OCI-M1 (cell line): ENCODE measurements around the gene MAGI1.

Experiments
- DNase-seq: peaks from one replicate; lab custom pipeline; 2025; lab: John Stamatoyannopoulos, UW

MAGI1 gene

DNA sequence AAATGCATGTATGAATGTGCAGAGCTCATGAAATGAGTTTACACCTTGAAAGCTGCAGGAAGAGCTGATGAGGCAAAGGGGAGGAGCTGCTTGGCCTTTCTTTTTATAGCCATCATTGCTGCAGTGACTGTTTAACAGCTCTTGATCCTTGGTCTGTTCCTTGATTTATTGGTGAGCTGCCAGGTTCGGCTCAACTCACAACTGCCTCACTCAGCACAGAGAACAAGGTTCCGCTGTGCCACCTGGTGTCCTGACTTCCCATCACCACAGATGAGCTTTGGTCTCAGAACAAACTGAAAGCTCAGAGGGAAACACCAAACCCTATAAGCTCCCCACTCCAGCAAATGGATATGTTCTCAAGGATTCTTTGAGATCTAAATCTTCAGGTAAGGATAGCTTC, 626.1 kb downstream of the MAGI1 start:
- DNase-seq, result no peak

DNA sequence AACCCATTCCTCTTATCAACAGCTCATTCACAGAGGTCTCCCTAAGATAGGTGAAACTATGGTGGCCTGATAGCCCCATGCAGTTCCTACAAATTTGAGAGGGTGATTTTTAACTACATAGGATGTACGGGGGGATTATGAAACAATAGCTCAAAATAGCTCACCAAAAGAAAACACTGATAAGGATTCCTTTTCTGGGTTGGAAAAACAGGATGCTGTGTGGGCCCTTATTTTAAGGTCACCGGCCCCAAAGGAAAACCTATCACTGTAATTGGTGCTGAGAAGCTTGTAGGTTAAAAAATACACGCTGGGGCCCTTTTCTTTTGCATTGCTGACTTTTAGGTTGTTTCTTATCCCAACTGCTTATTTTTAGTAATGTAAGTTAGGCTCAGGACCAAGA, 627.4 kb downstream of the MAGI1 start:
- no peak for DNase-seq

DNA sequence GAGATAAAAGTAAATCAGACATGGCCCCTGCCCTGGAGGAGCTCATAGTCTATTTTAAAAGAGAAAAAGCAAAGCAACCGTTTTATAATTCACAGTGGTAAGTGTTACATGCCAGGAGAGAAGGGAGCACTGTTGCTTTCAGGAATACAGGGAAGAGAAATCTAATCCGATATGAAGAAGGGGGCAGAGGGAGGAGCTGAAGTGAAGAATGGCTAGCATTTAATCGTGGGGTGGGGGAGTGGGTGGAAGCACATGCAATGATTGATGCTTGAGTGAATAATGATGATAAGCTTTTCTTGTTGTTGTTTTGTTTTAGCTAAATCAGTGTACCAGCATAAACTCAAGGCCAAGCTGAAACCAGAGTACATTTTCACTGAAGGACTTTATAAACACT, 629.5 kb downstream of the MAGI1 start:
- DNase-seq, result no peak

DNA sequence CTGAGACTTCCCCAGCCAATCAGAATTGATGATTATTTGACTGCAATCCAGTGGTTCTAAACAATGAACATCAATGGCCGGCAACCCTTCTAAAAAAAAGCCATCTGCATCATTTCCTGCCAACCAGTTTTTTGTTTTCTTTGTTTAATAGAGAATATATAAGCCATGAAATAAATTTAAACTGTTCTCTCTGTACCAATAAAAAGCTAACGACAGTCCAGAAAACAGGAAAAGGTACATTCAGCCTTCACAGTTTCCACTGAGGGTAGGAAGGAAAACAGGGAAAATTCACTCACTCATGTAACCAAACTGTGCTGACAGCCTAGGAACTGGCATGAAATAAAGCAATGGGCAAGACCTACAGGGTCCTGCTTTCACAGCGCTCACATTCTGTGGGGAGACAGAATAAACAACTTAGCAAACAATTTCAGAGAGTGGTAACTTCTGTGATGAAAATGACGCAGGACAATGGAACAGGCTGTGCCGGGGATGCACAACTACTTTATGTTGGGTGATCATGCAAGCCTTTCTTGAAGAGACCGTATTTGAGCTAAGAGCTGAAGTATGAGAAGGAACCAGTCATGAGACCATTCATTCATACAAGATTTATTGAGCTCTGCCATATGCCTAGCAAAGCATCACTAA, 630.1 kb downstream of the MAGI1 start:
- no peak for DNase-seq

GRCh38 chr3:65406470-65406869, 632.2 kb downstream of the MAGI1 start:
- DNase-seq, result peak; percentile 19

- DNase-seq, result no peak
Measured at GRCh38 chr3:65402597-65402996, 636.1 kb downstream of the MAGI1 start.

- no peak for DNase-seq
Measured at GRCh38 chr3:65401359-65402305, 637.1 kb downstream of the MAGI1 start.

DNA sequence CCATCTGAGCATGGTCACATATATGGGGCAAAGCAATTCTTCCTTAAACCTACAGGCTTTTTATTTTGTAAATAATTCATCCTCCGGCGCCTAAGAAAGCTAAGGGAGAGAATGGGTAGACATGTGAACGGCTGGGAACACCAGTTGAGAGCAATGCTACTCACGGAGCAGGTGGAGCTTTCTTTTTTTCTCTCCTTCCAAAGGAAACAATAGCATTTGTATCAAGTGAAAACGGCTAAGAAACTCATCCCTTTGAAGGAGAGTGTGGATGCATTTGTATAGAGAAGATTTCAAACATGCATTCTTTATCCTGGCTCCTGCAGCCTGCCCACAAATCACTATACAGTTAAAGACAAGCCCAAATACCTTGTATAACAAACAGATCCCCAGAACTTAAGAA, 637.8 kb downstream of the MAGI1 start:
- no peak for DNase-seq

DNA sequence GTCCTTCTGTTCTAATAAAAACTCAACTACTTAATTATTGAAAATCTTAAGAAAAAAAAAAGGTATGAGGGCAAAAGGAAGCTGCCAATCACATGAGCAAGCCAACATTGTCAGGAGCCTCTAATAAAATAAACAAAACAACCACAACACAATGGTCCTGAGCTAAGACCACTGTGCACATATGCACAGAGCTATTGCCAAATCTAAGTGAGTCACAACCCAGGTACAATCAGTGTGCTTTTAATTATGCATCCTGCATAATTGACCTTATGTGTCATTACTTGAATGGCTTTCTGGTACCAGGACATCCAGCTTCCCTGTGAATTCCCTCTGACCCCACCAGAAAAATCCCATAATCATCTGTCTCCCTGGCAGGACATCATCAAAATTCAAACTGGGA, 639.8 kb downstream of the MAGI1 start:
- no peak for DNase-seq

- DNase-seq, result no peak
Measured at GRCh38 chr3:65396078-65396477, 642.6 kb downstream of the MAGI1 start.

DNA sequence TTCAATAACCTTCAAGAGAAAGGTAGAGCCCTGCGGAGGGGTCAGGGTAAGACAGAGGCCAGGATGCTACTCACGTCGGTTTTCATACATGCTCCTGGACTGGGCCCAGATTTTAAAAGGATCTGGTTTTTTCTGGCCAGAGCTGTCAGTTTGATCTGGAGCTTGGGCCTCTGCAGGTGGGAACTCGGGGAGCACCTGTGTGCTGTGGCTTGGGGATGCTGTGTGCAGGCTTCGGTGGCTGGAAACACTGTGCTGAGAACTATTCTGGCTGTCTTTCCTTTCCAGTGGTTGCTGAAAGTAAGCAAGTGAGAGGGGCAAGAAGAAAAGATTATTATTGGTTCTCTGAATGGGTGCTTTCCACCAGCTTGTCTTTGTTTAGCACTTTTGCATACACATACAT, 647.6 kb downstream of the MAGI1 start:
- no peak for DNase-seq

DNA sequence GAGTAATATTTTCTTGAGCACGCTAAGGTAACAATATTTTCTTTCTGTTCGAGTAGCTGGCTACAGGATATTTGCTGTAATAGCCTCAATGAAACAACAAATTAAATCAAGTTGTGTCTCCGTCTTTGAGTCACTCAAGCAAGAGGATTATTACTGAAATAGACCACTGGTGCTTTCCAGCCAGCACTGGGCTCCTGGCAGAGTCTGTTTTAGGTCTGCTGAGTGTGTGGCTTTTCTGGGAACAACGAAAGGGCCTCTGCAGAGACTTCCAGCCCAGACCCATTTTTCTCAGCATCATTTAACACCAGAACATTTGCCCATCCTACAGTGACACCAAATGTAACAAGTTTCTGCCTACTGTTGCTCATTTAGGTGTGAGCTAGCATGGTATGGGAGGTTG, 652.9 kb downstream of the MAGI1 start:
- no peak for DNase-seq

DNA sequence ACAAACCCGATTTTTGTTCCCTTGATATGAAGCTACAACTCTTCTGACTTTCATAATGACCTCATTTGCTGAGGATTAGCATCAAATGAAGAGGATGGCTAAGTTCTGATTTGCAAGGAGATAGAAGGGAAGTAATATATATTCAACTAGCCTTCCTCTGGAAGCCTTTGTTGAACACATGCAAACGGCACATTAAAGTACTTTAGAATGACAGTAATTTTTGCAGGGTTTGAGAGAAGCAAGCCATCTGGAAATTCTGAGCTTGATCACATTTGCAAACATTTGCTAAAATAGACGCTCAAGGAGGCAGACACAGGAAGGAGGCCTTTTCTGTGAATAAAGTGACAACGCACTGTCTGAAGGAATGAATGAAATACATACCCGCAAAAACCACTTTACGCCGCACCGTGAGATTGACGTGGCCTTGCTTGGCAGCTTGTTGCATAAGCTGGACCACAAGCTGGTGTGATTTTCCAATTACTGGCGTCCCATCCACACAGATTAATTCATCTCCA, 657.2 kb downstream of the MAGI1 start:
- no peak for DNase-seq

DNA sequence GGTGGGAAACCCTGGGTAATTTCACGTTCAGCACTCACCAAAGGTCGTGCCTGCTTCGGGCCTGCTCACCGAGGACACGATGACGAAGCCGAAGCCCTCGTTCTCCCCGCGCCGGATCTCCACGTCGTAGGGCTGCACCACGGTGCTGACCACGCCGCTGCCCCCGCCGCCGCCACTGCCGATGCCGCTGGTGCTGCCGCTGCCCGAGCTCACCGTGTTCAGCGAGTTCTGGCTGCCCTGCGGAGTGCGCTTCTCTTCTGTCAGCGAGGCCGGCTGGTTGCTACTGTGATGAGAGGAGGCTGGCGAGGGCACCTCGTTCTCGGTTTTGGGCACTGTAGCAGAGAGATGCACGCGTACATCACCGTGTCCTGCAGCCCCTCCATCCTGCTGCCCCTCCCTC, 659.5 kb downstream of the MAGI1 start:
- no peak for DNase-seq

- no peak for DNase-seq
Measured at GRCh38 chr3:65377637-65378036, 661.1 kb downstream of the MAGI1 start.

GRCh38 chr3:65376426-65376825, 662.3 kb downstream of the MAGI1 start:
- no peak for DNase-seq

- no peak for DNase-seq
Measured at GRCh38 chr3:65371053-65371452, 667.7 kb downstream of the MAGI1 start.

DNA sequence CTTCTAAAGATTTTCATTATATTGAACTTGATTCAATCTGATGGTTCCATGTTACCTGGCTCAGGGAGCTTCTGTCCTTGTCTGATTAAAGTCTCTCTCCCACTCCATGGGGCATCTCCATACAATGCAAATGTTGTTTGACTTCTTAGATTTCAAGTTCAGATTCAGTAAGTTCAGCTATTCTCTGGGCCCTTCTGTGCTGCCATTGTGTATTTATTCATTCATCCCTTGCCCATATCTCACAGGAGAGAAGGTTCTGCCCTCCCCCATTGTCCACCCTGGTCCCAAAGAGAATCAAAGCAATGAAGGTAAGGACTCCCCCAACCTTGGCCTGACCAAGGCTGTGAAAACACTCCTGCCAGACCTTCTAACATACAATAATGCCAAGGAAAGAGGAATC, 669.9 kb downstream of the MAGI1 start:
- no peak for DNase-seq

DNA sequence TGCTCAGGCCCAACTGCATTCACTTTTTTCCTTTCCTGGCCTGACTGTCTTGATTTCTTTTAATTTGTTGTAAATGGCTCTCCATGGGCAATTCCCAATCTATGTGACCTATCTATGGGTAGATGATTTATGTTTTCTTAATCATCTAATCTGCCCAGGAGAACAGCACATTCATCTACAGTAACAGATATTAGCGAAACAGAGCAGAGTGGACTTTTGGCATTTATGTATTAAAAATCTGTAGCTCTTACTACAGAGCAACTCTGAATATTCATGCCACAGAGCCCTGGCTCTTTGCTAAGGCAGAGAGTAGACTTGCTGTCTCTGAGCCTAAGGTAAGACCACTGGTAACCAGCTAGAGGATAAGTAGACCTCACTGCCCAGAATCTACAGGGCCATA, 676.0 kb downstream of the MAGI1 start:
- DNase-seq, result no peak

DNA sequence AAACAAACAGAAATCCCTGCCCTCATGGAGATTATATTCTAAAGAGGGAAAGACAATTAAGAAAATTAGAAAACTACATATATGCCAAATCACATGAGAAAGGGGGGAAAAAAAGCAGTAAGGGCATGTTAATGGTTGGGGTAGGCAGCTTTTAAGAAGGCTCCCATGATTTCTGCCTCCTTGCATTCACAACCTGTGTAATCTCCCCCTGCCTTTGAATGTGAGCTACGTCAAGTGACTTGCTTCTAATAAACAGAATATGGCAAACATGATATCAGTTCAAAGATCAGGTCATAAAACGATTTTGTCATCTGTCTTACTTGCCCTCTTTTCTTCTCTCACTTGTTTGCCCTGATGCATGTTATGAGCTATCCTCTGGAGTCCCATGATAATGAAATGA, 677.3 kb downstream of the MAGI1 start:
- DNase-seq, result no peak

DNA sequence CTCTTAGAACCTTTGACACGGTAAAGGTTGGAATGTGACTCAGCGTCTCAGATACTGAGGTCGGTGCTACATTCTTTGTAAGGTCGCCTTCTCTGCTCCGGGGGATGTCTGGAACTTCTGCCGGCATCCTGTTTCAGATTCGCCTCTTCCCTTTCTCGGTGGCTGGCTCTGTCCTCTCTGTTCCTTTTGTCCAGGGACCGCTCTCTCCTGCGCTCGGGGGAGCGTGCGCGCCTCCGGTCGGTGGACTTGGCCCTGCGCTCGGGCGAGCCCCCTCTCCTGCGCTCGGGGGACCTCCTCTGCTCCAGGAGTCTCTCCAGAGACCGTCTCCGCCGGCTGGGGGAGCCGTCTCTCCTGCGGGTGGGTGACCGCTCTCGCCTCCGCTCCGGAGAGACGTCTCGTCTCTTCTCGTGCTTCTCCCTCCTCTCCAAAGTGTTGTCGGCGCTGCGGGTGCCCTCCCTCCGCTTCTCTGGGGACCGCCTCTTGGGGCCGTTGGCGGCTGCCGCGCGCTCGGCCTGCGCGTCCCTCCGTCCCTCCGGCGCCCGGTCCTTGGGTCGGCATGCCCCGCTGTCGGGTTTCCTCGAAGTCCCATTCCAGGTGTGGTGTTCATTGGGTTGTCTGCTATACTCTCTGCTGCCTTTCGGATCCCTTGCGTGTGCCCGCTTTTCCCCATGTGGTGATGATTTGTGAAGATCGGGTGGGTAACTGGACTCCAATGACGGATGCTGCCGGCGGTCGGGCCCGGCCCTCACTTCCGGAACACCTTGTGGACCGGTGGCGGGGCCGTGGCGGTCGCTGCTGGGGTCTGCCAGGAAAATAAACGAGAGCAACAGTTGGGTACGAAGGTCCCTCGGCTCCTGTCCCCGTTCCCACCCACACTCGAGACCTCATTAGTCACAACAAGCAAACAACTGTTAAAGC, 682.1 kb downstream of the MAGI1 start:
- DNase-seq, result no peak

DNA sequence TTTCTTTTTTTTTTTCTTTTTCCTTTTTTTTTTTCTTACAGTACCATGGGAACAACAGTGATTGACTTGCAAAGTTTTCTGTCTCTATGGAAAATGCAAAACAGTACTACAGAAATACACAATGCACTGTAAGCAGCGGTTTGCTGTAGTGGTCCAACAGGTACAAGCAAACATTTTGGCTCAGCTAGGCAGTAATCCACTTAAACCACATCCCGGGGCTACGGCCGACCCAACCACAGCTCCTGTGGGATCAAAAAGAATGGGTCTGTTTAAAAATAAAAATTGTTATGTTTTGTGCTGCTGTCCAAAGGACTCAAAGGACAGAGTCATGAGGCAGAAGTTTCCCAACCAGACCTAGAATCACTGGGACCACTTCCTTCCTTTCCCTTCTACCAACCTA, 683.8 kb downstream of the MAGI1 start:
- DNase-seq, result no peak
